ENCODE data around the gene MRPL44. TPM values are rescaled to one million over a fixed set of nuclear protein-coding genes. Genes with fewer than 3 reads are reported as not detected.
"Not testable (repeated sequence)": the region's sequence is repeated elsewhere in the genome, so short reads cannot be mapped to it uniquely, and the experiment has no call there.

Gene MRPL44
- total RNA-seq, 2 donors from 2014 or later = 21.8 to 30.5 TPM

- peaks cover 27% of the 10 kb centered on the region for H3K4me1 Mint-ChIP-seq
- ATAC-seq (no peak), DNase-seq (no peak)
- peak overlapping the region; percentile 15 for H3K4me3 Mint-ChIP-seq
- no peaks in the 10 kb centered on the region for H3K36me3 Mint-ChIP-seq (ENCODE audit: low read depth)
- H3K9me3 ChIP-seq (ENCODE audit: control insufficient read depth, low read length, poor library complexity, severe bottlenecking) = no peaks in the 10 kb centered on the region
- H3K27ac Mint-ChIP-seq = peak overlapping the region; percentile 96
- no peaks in the 10 kb centered on the region for H3K27me3 Mint-ChIP-seq
Observed at GRCh38 chr2:223928113-223929006, 28.9 kb upstream of the MRPL44 start.

- peak; percentile 94 for ATAC-seq
- Mint-ChIP-seq H3K4me3 (peak overlapping the region; percentile 66), H3K4me1 (peaks cover 31% of the 10 kb centered on the region), H3K27ac (peak overlapping the region; percentile 96), H3K36me3 (ENCODE audit: low read depth) (no peaks in the 10 kb centered on the region), H3K27me3 (no peaks in the 10 kb centered on the region)
- H3K9me3 ChIP-seq (ENCODE audit: control insufficient read depth, low read length, poor library complexity, severe bottlenecking) = no peaks in the 10 kb centered on the region
- DNase-seq = no peak
Observed at GRCh38 chr2:223929571-223930102, 27.6 kb upstream of the MRPL44 start.

- H3K9me3 ChIP-seq (ENCODE audit: control insufficient read depth, low read length, poor library complexity, severe bottlenecking) = no peaks in the 10 kb centered on the region
- Mint-ChIP-seq H3K4me1 (peaks cover 38% of the 10 kb centered on the region), H3K4me3 (peak overlapping the region; percentile 66), H3K27me3 (no peaks in the 10 kb centered on the region), H3K36me3 (ENCODE audit: low read depth) (no peaks in the 10 kb centered on the region), H3K27ac (peak overlapping the region; percentile 96)
- ATAC-seq (peak; percentile 12), DNase-seq (no peak)
Observed at GRCh38 chr2:223930103-223930976, 26.9 kb upstream of the MRPL44 start.

GRCh38 chr2:223932816-223933800, 24.2 kb upstream of the MRPL44 start:
- H3K27ac Mint-ChIP-seq = peak overlapping the region; percentile 27
- no peaks in the 10 kb centered on the region for H3K9me3 ChIP-seq (ENCODE audit: control insufficient read depth, low read length, poor library complexity, severe bottlenecking)

GRCh38 chr2:223934870-223935269, 22.4 kb upstream of the MRPL44 start:
- no peaks in the 10 kb centered on the region for H3K27me3 Mint-ChIP-seq
- no peaks in the 10 kb centered on the region for H3K36me3 Mint-ChIP-seq (ENCODE audit: low read depth)
- H3K4me3 Mint-ChIP-seq = no peak overlapping the region
- ATAC-seq = no peak
- H3K9me3 ChIP-seq (ENCODE audit: control insufficient read depth, low read length, poor library complexity, severe bottlenecking) = no peaks in the 10 kb centered on the region
- peaks cover 45% of the 10 kb centered on the region for H3K4me1 Mint-ChIP-seq
- H3K27ac Mint-ChIP-seq = peak overlapping the region; percentile 46
- no peak for DNase-seq

More at GRCh38 chr2:223932816-223933800, 24.2 kb upstream of the MRPL44 start:
- DNase-seq = no peak
- H3K4me1 Mint-ChIP-seq = peaks cover 52% of the 10 kb centered on the region
- no peaks in the 10 kb centered on the region for H3K27me3 Mint-ChIP-seq
- H3K4me3 Mint-ChIP-seq = no peak overlapping the region
- no peak for ATAC-seq
- H3K36me3 Mint-ChIP-seq (ENCODE audit: low read depth) = no peaks in the 10 kb centered on the region

- ATAC-seq (no peak), DNase-seq (no peak)
- H3K36me3 Mint-ChIP-seq (ENCODE audit: low read depth) = no peaks in the 10 kb centered on the region
- peak overlapping the region; percentile 46 for H3K27ac Mint-ChIP-seq
- H3K27me3 Mint-ChIP-seq = no peaks in the 10 kb centered on the region
- no peaks in the 10 kb centered on the region for H3K9me3 ChIP-seq (ENCODE audit: control insufficient read depth, low read length, poor library complexity, severe bottlenecking)
- no peak overlapping the region for H3K4me3 Mint-ChIP-seq
- peaks cover 39% of the 10 kb centered on the region for H3K4me1 Mint-ChIP-seq
Observed at GRCh38 chr2:223935459-223936125, 21.7 kb upstream of the MRPL44 start.

- no peaks in the 10 kb centered on the region for H3K9me3 ChIP-seq (ENCODE audit: control insufficient read depth, low read length, poor library complexity, severe bottlenecking)
- ATAC-seq (no peak), DNase-seq (no peak)
- Mint-ChIP-seq H3K36me3 (ENCODE audit: low read depth) (peaks cover 2% of the 10 kb centered on the region), H3K27me3 (no peaks in the 10 kb centered on the region), H3K4me3 (no peak overlapping the region), H3K27ac (peak overlapping the region; percentile 46), H3K4me1 (peaks cover 46% of the 10 kb centered on the region)
Observed at GRCh38 chr2:223936862-223937326, 20.4 kb upstream of the MRPL44 start.

GRCh38 chr2:223937535-223937934, 19.7 kb upstream of the MRPL44 start:
- DNase-seq (no peak), ATAC-seq (no peak)
- peaks cover 48% of the 10 kb centered on the region for H3K4me1 Mint-ChIP-seq
- H3K27me3 Mint-ChIP-seq = no peaks in the 10 kb centered on the region
- H3K4me3 Mint-ChIP-seq = no peak overlapping the region
- H3K27ac Mint-ChIP-seq = no peak overlapping the region
- H3K9me3 ChIP-seq (ENCODE audit: control insufficient read depth, low read length, poor library complexity, severe bottlenecking) = no peaks in the 10 kb centered on the region
- peaks cover 2% of the 10 kb centered on the region for H3K36me3 Mint-ChIP-seq (ENCODE audit: low read depth)

- H3K9me3 ChIP-seq (ENCODE audit: control insufficient read depth, low read length, poor library complexity, severe bottlenecking); H3K27me3 Mint-ChIP-seq; H3K36me3 Mint-ChIP-seq (ENCODE audit: low read depth); H3K4me3 Mint-ChIP-seq; DNase-seq; H3K27ac Mint-ChIP-seq: not testable (repeated sequence)
- ATAC-seq = peak; percentile 47
- peaks cover 50% of the 10 kb centered on the region for H3K4me1 Mint-ChIP-seq
Observed at GRCh38 chr2:223939438-223939837, 17.8 kb upstream of the MRPL44 start.

GRCh38 chr2:223941579-223942277, 15.5 kb upstream of the MRPL44 start:
- Mint-ChIP-seq H3K27me3 (no peaks in the 10 kb centered on the region), H3K27ac (peak overlapping the region; percentile 91), H3K4me3 (peak overlapping the region; percentile 64), H3K36me3 (ENCODE audit: low read depth) (peaks cover 4% of the 10 kb centered on the region), H3K4me1 (peaks cover 39% of the 10 kb centered on the region)
- DNase-seq = no peak
- H3K9me3 ChIP-seq (ENCODE audit: control insufficient read depth, low read length, poor library complexity, severe bottlenecking) = no peaks in the 10 kb centered on the region
- peak; percentile 19 for ATAC-seq

- H3K27me3 Mint-ChIP-seq = no peaks in the 10 kb centered on the region
- peaks cover 38% of the 10 kb centered on the region for H3K4me1 Mint-ChIP-seq
- H3K36me3 Mint-ChIP-seq (ENCODE audit: low read depth) = peaks cover 6% of the 10 kb centered on the region
- ATAC-seq (no peak), DNase-seq (no peak)
- H3K27ac Mint-ChIP-seq = peak overlapping the region; percentile 85
- H3K4me3 Mint-ChIP-seq = peak overlapping the region; percentile 96
- H3K9me3 ChIP-seq (ENCODE audit: control insufficient read depth, low read length, poor library complexity, severe bottlenecking) = no peaks in the 10 kb centered on the region
Observed at GRCh38 chr2:223943135-223943534, 14.1 kb upstream of the MRPL44 start.
